Measurements from ENCODE around the gene CLCNKA.
A peak's percentile ranks its signal among the peaks of the same experiment; 100 is the strongest.

Gene CLCNKA

DNA sequence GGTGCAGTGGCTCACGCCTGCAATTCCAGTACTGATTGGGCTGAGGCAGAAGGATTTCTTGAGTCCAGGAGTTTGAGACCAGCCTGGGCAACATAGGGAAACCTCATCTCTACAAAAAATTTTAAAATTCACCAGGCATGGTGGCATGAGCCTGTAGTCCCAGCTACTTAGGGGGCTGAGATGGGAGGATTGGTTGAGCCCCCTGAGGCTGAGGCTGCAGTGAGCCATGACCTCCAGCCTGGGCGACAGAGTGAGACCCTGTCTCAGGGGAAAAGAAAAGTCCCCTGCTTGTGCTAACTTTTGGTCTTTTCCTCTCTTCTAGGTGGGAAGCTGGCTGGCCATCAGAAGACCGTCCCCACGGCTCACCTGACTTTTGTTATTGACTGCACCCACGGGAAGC is 16.2 kb upstream of the CLCNKA start:
- Histone ChIP-seq H3K9ac (ENCODE audit: low read length) (no peak overlapping the region), H3K4me3 (ENCODE audit: low read length) (no peak overlapping the region), H3K27ac (ENCODE audit: low read length) (no peak overlapping the region), H3K9me3 (ENCODE audit: control insufficient read depth, low read depth, low read length) (no peaks in the 10 kb centered on the region), H3K4me1 (ENCODE audit: control insufficient read depth, low read depth, low read length) (no peaks in the 10 kb centered on the region), H3K27me3 (ENCODE audit: control insufficient read depth, insufficient read depth, low read length) (peaks cover 12% of the 10 kb centered on the region), H3K36me3 (ENCODE audit: control insufficient read depth, low read depth, low read length) (no peaks in the 10 kb centered on the region)

DNA sequence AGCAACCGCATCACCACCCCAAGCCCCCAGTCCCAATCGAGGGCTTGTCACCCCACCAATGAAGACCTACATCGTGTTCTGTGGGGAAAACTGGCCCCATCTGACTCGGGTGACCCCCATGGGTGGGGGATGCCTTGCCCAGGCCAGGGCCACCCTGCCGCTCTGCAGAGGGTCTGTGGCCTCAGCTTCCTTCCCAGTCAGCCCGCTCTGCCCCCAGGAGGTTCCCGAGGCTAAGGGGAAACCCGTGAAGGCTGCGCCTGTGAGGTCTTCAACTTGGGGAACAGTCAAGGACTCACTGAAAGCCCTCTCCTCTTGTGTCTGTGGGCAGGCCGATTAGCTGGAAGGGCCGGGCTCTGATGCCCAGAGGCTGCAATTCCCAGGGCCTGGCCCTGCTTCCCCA is 15.8 kb upstream of the CLCNKA start:
- no peaks in the 10 kb centered on the region for H3K36me3 ChIP-seq (ENCODE audit: control insufficient read depth, low read depth, low read length)
- H3K27me3 ChIP-seq (ENCODE audit: control insufficient read depth, insufficient read depth, low read length) = peaks cover 12% of the 10 kb centered on the region
- H3K9me3 ChIP-seq (ENCODE audit: control insufficient read depth, low read depth, low read length) = no peaks in the 10 kb centered on the region
- no peak overlapping the region for H3K27ac ChIP-seq (ENCODE audit: low read length)
- H3K4me3 ChIP-seq (ENCODE audit: low read length) = no peak overlapping the region
- no peaks in the 10 kb centered on the region for H3K4me1 ChIP-seq (ENCODE audit: control insufficient read depth, low read depth, low read length)
- no peak overlapping the region for H3K9ac ChIP-seq (ENCODE audit: low read length)

- H3K4me1 ChIP-seq (ENCODE audit: control insufficient read depth, low read depth, low read length) = no peaks in the 10 kb centered on the region
Observed at GRCh38 chr1:16006552-16007485, 15.0 kb upstream of the CLCNKA start.

GRCh38 chr1:16007671-16008341 is 14.0 kb upstream of the CLCNKA start:
- no peaks in the 10 kb centered on the region for H3K9me3 ChIP-seq (ENCODE audit: control insufficient read depth, low read depth, low read length)
- no peaks in the 10 kb centered on the region for H3K36me3 ChIP-seq (ENCODE audit: control insufficient read depth, low read depth, low read length)
- peaks cover 6% of the 10 kb centered on the region for H3K4me1 ChIP-seq (ENCODE audit: control insufficient read depth, low read depth, low read length)
- H3K27ac ChIP-seq (ENCODE audit: low read length) = no peak overlapping the region
- peaks cover 12% of the 10 kb centered on the region for H3K27me3 ChIP-seq (ENCODE audit: control insufficient read depth, insufficient read depth, low read length)
- H3K4me3 ChIP-seq (ENCODE audit: low read length) = no peak overlapping the region
- no peak overlapping the region for H3K9ac ChIP-seq (ENCODE audit: low read length)

More at GRCh38 chr1:16006552-16007485, 15.0 kb upstream of the CLCNKA start:
- Histone ChIP-seq H3K9ac (ENCODE audit: low read length) (no peak overlapping the region), H3K9me3 (ENCODE audit: control insufficient read depth, low read depth, low read length) (no peaks in the 10 kb centered on the region), H3K27me3 (ENCODE audit: control insufficient read depth, insufficient read depth, low read length) (peaks cover 12% of the 10 kb centered on the region), H3K27ac (ENCODE audit: low read length) (no peak overlapping the region), H3K4me3 (ENCODE audit: low read length) (no peak overlapping the region), H3K36me3 (ENCODE audit: control insufficient read depth, low read depth, low read length) (no peaks in the 10 kb centered on the region)

DNA sequence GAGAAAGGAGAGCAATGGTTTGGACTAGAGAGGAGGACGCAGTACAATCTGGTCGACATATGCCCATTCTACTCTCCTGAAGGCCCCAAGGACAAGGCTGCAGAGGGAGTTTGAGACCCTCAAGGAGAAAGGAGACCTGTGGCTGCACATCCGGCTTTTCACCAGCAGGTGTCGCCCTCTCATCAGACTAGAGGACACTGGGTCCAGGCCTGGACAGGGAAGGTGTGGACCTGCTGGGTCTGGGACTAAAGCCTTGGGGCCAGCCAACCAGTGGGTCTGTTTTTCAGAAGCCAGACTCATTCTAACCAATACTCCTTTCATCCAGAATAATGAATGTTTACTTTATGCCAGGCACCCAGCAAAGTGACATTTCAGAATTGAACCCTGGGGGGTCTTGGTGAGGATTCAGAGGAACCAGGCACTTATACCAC is 12.8 kb upstream of the CLCNKA start:
- Histone ChIP-seq H3K27me3 (ENCODE audit: control insufficient read depth, insufficient read depth, low read length) (peaks cover 12% of the 10 kb centered on the region), H3K4me1 (ENCODE audit: control insufficient read depth, low read depth, low read length) (peaks cover 13% of the 10 kb centered on the region), H3K4me3 (ENCODE audit: low read length) (no peak overlapping the region), H3K9ac (ENCODE audit: low read length) (no peak overlapping the region), H3K9me3 (ENCODE audit: control insufficient read depth, low read depth, low read length) (no peaks in the 10 kb centered on the region), H3K36me3 (ENCODE audit: control insufficient read depth, low read depth, low read length) (no peaks in the 10 kb centered on the region), H3K27ac (ENCODE audit: low read length) (no peak overlapping the region)

- Histone ChIP-seq H3K36me3 (ENCODE audit: control insufficient read depth, low read depth, low read length) (no peaks in the 10 kb centered on the region), H3K9ac (ENCODE audit: low read length) (no peak overlapping the region), H3K27ac (ENCODE audit: low read length) (no peak overlapping the region), H3K4me1 (ENCODE audit: control insufficient read depth, low read depth, low read length) (peaks cover 18% of the 10 kb centered on the region), H3K9me3 (ENCODE audit: control insufficient read depth, low read depth, low read length) (no peaks in the 10 kb centered on the region), H3K27me3 (ENCODE audit: control insufficient read depth, insufficient read depth, low read length) (peaks cover 12% of the 10 kb centered on the region), H3K4me3 (ENCODE audit: low read length) (no peak overlapping the region)
Observed at GRCh38 chr1:16009678-16010077, 12.2 kb upstream of the CLCNKA start.

- no peaks in the 10 kb centered on the region for H3K9me3 ChIP-seq (ENCODE audit: control insufficient read depth, low read depth, low read length)
- peaks cover 1% of the 10 kb centered on the region for H3K27me3 ChIP-seq (ENCODE audit: control insufficient read depth, insufficient read depth, low read length)
- H3K4me1 ChIP-seq (ENCODE audit: control insufficient read depth, low read depth, low read length) = peaks cover 18% of the 10 kb centered on the region
- no peaks in the 10 kb centered on the region for H3K36me3 ChIP-seq (ENCODE audit: control insufficient read depth, low read depth, low read length)
- H3K4me3 ChIP-seq (ENCODE audit: low read length) = no peak overlapping the region
- H3K27ac ChIP-seq (ENCODE audit: low read length) = no peak overlapping the region
- H3K9ac ChIP-seq (ENCODE audit: low read length) = no peak overlapping the region
Observed at GRCh38 chr1:16010837-16011236, 11.0 kb upstream of the CLCNKA start.

DNA sequence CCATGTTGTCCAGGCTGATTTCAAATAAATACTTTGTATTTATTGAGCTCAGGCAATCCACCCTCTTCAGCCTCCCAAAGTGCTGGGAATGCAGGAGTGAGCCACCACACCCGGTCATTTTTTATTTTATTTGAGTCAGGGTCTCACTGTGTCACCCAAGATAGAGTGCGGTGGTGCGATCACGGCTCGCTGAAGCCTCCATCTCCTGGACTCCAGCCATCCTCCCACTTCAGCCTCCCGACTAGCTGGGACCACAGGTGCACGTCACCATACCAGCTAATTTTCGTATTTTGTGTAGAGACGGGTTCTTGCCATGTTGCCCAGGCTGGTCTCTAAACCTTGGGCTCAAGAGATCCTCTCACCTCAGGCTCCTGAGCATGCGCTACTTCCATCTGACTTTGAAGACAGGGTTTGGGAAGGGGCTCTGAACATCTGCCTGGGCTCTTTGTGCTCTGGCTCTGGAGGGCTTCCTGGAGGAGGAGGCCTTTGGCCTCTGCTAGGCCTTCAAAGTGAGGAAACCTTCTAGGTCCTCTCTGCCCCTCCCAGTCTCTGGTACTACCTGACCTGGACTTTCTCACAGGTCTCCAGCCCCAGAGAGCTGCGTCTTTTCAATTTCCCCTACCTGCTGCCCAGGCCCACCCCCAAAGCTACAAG is 9.8 kb upstream of the CLCNKA start:
- peak overlapping the region; percentile 53 for H3K4me3 ChIP-seq (ENCODE audit: low read length)
- H3K9ac ChIP-seq (ENCODE audit: low read length) = peak overlapping the region; percentile 63
- no peaks in the 10 kb centered on the region for H3K36me3 ChIP-seq (ENCODE audit: control insufficient read depth, low read depth, low read length)
- no peak overlapping the region for H3K27ac ChIP-seq (ENCODE audit: low read length)
- peaks cover 18% of the 10 kb centered on the region for H3K4me1 ChIP-seq (ENCODE audit: control insufficient read depth, low read depth, low read length)
- no peaks in the 10 kb centered on the region for H3K9me3 ChIP-seq (ENCODE audit: control insufficient read depth, low read depth, low read length)
- H3K27me3 ChIP-seq (ENCODE audit: control insufficient read depth, insufficient read depth, low read length) = no peaks in the 10 kb centered on the region

DNA sequence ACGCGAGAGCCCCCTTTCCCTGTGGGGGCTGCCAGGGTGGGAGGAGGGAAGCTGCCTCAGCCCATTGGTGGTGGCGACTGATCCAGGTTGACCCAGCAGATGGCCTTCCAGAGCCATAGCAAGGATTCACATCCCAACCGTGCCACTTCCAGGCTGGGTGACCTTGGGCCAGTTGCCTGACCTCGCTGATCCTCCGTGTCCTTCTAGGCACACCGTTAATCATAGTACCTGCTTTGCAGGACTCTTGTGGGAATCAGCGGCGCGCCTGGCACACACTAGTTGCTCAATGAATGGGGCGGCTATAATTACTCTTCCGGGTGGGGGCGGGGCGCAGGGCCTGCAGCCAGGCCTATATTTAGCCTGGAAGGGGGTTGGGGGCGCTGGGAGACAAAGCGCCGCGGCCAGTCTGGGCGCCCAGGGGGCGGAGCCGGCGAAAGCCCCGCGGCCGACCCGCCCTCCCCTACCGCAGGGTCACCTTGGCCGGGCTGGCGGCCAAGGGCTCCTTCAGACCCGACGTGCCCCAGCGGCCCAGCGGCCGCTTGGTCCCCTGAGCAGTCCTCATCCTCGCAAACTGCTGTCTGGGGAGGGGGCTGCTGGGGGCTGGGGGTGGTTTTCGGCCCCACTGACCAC is 9.1 kb upstream of the CLCNKA start:
- peak overlapping the region; percentile 63 for H3K9ac ChIP-seq (ENCODE audit: low read length)
- no peaks in the 10 kb centered on the region for H3K9me3 ChIP-seq (ENCODE audit: control insufficient read depth, low read depth, low read length)
- H3K4me1 ChIP-seq (ENCODE audit: control insufficient read depth, low read depth, low read length) = peaks cover 21% of the 10 kb centered on the region
- H3K27me3 ChIP-seq (ENCODE audit: control insufficient read depth, insufficient read depth, low read length) = no peaks in the 10 kb centered on the region
- no peak overlapping the region for H3K27ac ChIP-seq (ENCODE audit: low read length)
- H3K36me3 ChIP-seq (ENCODE audit: control insufficient read depth, low read depth, low read length) = no peaks in the 10 kb centered on the region
- H3K4me3 ChIP-seq (ENCODE audit: low read length) = peak overlapping the region; percentile 53

DNA sequence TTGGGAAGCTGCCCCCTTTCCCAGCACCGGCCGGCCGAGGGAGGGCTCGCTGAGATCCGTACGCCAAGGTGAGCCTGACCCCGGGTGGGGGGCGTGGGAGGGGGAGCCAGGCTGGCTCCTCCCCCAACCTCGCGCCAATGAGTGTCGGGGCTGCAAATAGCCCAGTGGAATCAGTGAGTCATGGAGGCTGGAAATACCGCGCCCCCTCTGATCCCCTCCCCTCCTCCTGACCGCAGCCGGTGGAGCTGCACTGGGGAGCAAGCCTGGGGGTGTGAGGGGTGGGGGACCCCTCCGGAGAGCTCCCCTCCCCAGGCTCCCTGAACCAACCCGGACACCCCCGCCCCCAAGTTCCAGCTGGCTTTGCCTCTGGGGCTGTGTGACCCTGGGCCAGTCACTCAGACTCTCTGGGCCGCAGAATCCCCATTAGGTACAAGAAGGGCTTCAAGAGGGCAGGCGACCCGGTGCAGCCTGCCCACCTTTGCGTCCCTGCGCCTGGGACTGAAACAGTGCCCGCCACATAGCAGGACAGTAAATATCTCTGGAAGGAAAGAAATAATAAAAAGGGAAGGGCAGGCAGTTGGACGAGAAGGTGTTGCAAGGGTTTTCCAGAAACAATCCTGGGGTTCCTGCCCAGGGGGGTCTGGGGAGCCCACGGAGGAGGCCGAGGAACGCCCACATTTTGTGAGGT is 8.5 kb upstream of the CLCNKA start:
- H3K36me3 ChIP-seq (ENCODE audit: control insufficient read depth, low read depth, low read length) = no peaks in the 10 kb centered on the region
- H3K4me1 ChIP-seq (ENCODE audit: control insufficient read depth, low read depth, low read length) = peaks cover 21% of the 10 kb centered on the region
- no peaks in the 10 kb centered on the region for H3K27me3 ChIP-seq (ENCODE audit: control insufficient read depth, insufficient read depth, low read length)
- H3K4me3 ChIP-seq (ENCODE audit: low read length) = peak overlapping the region; percentile 53
- H3K27ac ChIP-seq (ENCODE audit: low read length) = no peak overlapping the region
- peak overlapping the region; percentile 63 for H3K9ac ChIP-seq (ENCODE audit: low read length)
- no peaks in the 10 kb centered on the region for H3K9me3 ChIP-seq (ENCODE audit: control insufficient read depth, low read depth, low read length)

- Histone ChIP-seq H3K27ac (ENCODE audit: low read length) (no peak overlapping the region), H3K4me3 (ENCODE audit: low read length) (peak overlapping the region; percentile 53), H3K36me3 (ENCODE audit: control insufficient read depth, low read depth, low read length) (no peaks in the 10 kb centered on the region), H3K4me1 (ENCODE audit: control insufficient read depth, low read depth, low read length) (peaks cover 21% of the 10 kb centered on the region), H3K9ac (ENCODE audit: low read length) (no peak overlapping the region), H3K9me3 (ENCODE audit: control insufficient read depth, low read depth, low read length) (no peaks in the 10 kb centered on the region), H3K27me3 (ENCODE audit: control insufficient read depth, insufficient read depth, low read length) (no peaks in the 10 kb centered on the region)
Observed at GRCh38 chr1:16013908-16014258, 8.0 kb upstream of the CLCNKA start.
